EL (cell line): ENCODE results near the gene TIFAB.
"Not testable (repeated sequence)": the region's sequence is repeated elsewhere in the genome, so short reads cannot be mapped to it uniquely, and the experiment has no call there.

ENCODE experiments used
- DNase-seq: peaks from one replicate; pipeline ENCODE4 v3.0.0-alpha.2; 2016

TIFAB gene, protein sequence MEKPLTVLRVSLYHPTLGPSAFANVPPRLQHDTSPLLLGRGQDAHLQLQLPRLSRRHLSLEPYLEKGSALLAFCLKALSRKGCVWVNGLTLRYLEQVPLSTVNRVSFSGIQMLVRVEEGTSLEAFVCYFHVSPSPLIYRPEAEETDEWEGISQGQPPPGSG

DNA sequence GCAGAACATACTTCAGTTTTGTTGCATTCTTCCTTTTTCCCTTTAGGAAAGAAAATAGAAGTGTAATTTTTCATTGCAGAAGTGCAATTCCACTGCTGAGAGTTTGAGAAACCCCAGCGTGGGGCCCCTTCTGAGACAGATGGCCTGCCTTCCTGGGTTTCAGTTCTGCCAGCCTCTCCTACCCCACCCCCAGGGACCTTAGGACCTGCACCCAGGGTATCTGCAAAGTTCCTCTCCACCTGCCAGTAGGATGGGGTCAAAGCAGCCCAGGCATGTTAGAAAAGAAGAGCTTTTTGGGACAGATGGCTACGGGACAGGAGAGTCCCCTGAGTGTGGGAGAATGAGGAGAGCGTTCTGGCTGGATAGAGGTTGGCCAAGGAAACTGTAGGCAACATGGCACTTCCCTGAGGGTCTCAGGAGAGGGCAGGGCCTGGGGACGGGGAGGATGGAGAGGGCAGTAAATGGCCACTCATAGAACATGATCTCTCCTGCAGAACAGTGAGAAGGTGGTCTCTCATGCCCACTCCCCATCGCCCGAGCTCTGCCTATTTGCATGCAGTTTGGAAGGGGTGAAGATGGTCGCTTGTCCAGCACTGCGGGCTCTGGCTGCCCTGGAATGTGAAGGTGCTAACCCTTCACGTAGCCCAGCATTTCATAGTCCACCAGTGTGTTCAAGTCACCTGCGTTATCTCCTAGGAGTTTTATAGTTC, at the start of gene TIFAB:
Gene TIFAB (minus strand): TSS at position 31 of the 710 bp plus-strand sequence. CDS start 2,412 bp downstream, outside the sequence.
- DNase-seq: no peak

DNA sequence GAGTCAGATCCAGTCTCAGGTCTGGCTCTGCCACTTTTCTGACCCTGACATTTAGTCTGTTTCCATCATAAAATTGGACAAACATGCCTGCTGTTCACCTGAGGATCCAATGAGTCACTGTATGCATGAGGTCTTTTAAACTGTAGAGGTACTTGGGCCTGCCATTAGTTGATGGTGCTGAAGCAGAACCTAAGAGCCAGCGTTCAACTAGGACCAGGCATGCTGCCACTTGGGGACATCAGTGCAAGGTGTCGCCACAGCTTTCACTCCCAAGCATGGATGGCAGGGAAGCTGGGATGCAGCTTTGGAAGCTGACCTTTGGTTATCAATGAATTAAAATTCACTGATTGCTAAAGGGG, 46.5 kb upstream of the TIFAB start:
- DNase-seq: no peak

DNA sequence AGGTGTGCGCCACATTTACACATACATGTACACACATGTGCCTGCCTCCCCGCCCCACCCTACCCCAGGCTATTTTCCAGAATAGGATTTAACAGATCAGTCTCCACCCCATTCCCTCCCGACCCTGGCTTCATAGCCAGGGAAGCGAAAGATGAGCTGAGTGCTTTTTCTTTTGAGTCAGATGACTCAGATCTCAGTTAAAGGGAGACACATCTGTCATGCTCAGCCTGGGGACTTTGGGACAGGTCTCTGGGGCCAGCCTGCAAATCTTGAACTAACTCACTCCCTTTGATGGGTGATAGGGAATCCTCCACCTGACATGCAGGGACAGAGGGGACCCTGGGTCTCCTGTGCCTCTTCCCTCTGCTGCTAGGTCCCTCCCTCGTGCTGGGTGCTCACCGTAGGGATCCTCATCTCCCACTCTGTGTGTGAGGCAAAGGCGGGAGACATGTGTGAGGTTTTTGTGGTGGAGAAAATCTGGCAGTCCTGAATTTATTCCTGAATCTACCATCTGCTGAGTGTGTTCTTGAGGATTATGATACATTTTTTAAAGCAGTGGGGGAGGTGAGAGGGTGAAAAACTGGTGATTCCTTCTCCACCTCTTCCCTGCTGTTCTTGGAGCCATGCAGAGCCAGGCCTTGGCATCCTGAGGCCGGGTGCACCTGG, 46.0 kb upstream of the TIFAB start:
- DNase-seq: no peak

DNA sequence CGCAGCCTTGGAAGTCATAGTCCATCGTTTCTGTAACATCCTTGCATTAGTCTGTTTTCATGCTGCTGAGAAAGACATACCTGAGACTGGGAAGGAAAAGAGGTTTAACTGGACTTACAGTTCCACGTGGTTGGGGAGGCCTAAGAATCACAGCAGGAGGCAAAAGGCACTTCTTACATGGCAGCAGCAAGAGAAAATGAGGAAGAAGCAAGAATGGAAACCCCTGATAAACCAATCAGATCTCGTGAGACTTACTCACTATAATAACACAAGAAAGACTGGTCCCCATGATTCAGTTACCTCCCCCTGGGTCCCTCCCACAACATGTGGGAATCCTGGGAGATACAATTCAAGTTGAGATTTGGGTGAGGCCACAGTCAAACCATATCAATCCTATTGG, 43.4 kb upstream of the TIFAB start:
- not testable (repeated sequence) for DNase-seq

DNA sequence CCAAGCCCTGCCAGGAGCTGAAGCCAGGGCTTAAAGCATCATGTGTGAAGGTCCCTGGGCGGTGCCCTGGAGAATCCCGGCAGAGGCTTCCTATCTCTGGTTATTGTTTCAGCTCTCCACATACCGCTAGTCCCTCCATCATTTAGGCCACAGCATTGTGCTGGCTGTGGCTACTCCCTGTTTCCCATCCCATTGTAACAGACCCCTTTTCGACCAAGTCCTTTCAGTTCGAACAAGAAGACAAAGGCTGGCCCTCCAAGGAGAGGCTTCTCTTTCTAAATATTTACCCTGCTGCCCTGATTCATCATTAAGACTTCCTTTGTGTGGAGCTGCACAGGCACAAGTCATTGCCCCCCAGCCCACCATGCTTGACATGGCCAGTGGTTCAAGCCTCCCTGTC, 42.0 kb upstream of the TIFAB start:
- DNase-seq: no peak

DNA sequence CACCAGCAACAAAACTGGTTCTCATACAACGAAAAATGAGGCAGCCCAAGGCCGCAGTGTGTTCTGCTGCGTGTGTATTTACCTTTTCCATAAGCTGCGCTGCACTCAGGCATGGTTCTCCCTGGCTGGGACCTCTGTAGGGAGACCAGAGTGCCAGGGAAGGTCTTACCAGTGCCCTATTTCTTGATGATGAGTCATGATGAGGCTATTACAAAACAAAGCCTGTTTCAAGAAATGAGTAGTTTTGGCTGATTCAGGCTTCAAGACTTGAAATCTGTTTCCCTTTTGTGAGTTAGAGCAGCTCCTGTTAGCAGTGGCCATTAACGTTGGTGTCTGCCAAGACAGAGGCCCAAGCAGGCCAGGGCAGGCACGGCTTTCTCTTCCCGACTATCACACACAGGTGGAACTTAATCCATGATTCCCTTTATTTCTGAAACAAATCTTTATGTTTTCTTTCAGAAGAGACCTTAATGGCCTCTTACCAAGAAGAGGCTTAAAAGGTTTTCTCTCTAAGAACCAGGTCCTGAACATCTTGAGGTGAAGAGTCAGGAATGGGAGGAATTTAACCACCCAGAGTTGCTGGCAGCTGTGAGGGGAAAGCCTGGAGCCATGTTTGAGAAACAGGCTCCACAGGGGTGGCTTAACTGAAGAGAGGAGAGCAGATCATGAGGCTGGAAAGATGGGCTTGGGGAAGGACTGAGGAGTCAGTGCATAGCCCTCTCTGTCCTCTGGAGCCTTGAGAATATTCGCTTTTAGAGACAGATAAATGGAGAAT, 41.4 kb upstream of the TIFAB start:
- DNase-seq: peak; percentile 86

DNA sequence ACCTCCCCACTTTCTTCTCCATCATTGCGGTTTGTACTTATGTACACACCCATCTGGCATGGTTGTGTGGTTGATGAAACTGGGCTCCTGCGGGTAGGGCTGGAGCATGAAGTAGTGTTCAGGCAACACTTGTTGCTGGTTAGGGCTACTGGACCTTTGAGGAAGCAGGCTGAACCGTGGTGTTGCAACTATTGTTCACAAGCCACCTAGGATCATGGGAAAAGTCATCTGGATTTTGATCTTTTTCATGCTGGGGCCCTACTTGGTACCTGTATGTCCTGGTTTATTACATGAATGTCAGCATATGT, 40.1 kb upstream of the TIFAB start:
- no peak for DNase-seq

DNA sequence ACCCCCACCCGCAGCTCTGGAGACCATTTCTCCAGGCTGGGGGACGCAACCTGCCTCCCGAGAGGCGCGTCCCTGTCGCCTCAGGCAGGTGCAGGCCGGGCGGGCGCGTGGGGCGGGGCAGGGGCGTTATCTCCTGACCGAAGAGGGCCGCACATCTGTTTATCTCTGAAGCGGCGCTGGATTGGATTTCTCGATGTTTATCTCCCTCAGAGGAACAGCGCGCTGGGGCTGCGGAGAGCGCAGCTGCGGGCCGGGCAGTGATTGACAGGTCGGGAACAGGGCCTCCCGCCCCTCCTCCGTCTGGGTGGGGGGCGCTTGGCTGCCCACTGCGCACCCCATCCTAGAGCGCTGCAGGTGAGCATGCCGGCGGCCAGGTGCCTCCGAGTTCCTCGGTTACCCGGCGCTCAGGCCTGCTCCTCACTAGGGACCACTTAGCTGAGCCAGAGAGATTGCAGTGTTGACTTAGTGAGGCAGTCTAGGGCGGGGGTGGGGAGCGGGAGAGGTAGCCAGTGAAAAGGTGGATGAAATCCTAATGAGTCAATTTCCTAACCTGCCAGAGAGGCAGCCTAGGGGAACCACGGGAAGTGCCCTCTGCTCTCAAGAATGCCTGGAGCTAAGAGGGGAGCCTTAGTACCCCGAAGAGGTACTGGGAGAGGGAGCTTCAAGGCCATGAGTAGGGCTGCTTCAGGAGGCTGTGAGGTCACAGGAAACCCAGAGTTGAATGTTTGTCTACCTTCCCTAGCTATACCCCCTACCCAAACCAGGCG, 39.6 kb upstream of the TIFAB start:
- no peak for DNase-seq

DNA sequence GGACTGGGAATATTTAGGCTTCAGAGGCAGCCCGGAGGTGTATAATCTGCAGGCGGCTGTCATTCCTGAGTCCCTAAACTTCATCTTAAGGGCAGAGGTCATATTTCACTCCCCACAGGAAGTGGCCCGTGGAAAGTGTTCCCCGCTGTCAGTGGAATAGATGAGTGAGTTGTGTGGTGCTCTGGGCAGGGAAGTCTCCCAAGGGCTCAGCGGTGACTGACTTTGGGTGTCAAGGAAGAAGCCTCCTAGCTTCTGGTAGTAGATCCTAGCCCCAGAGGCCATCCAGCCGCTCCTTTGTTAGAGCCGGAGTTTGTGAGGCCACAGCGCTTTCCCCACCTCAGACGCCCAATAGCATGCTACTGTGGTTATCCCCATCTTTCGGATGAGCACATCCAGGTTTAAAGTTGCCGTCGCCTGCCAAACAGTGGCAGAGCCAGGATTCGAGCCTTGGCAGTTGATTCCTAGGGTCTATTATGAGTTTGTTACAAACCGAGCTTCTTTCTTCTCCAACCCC, 38.9 kb upstream of the TIFAB start:
- DNase-seq: no peak

DNA sequence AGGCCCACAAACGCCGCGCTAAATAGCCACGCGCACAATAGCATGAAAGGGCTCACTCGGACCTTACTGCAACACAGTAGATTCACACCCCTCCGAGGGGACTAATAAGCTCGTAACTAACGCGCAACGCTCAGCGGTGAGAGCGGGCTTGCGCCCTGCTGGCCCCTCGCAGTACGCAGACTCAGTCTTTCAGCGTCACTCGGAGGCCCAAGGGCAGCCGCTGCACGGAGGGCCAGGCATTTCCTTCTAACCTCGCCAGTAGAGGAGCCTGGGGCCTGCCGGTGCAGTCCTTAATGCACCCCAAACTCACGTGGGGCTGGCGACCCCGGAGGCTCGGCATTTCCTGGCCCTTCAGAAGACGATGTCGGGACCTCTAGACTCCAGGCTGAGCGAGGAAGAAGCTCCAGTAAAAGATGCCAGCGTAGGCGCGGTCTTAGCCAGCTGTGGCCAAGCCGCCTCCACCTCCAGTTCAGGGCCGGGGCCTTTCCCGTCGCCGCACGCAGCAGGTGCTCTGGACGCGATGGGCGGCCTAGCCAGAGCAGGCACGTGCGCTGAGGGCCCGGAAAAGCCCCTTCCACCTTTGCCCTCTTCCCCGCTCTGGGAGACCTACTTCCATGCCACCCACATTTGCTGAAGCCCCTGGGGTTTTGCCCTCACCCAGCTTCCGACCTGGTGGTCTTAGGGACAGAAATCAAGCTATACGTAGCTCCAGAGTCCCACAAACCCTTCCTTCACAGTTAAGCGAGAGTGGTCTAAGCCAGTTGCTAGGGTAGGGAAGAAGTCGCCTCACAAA, 38.3 kb upstream of the TIFAB start:
- DNase-seq: no peak

DNA sequence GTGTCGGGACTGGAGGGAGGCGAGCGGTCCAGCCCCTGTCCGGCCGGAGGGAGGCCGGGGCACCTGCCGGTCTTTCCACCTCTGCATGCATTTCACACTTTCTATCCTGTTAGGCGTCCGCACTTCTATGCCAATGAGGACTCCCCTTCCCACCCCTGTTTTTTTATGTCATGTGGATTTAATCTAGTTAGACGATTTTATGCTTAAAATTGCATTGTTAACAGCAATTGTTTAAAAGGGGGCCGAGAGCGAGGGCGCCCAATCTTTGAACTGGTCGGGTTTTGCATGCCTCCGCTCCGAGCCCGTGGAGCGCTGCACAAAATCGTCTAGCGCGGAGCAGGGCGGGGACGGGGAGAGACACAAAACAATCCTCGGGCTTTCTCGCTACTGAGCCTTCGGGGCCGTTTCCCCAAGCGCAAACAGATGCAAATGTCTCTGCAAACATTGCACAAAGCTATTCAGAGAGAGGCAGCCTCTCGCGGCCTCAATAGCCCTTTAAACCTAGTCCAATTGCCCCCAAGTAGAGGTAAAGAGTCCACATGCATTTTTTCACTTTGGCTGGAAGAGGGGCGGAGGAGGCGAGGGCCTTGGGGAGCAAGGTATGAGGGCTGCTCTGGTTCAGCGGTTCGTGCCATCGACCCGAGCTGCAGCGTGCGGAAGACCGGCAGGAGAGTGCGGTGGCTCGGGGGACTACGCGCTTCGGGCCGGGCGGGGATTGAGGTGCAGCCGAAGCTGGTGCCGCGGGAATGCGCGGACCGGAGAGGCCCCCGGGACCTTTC, 37.5 kb upstream of the TIFAB start:
- DNase-seq: no peak

DNA sequence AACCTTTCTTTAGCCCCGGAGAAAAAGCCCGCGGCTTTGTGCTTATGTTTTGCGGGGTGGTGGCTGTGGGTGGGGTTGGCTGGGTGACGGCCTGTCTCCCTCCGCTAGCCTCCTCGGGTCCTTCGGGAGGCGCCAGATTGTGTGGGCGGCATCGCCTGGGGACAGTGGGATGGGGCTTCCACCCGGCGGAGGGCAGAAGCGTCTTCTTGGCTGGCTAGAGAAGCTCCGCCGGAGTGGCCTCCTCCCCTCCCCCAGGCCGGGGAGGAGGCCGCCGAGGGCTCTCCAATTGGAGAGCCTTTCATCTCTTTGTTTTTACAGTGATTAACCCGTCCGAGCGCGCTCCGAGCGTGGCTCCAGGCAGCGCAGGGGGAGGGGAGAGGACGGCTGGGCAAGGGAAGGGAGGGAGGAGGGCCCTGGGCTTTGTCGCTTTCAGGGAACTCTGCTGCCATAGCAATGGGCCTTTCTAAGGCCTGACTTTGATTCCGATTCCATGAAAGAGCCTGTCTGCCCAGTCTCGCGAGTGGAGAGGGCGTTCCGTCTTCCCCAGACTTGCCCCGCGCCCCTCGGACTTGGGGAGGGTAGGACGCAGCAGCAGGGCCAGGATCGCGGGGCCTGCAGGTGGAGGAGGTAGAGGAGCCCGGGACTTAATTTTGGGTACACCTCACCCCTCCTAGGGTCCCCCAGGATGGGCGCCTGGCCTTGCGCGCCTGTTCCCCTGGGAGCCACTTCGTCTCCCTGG, 36.7 kb upstream of the TIFAB start:
- DNase-seq: peak; percentile 89

DNA sequence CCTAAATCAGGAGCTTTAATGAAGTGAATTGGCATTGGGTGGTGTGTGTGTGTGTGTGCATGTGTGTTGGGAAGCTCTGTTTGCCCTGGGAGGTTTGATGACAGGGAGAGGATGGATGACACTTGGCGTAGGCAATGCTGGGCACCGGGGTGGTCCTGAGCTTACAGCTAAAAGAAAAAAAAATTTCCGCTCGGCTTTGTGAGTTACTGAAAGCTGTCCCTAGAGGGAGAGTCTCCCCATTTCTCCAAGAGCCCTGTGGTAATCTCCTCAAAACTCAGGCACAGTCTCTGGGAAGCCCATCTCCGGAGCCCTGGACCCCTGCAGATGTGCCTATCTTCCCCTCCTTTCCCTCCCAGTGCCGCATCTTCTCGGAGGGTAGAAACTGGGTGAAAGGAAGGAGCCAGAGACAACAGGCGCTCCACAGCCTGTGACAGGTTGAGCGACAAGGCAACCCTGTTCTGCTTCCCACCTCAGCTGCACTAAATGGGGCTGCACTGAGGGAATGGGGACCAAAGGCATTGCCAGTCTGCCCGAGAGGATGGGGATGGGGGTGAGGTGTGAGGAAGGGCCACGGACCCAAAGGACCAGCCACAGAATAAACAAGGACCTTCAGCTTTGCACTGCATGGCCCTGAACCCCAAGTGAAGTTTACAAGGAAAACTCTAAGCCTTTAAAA, 35.8 kb upstream of the TIFAB start:
- no peak for DNase-seq

DNA sequence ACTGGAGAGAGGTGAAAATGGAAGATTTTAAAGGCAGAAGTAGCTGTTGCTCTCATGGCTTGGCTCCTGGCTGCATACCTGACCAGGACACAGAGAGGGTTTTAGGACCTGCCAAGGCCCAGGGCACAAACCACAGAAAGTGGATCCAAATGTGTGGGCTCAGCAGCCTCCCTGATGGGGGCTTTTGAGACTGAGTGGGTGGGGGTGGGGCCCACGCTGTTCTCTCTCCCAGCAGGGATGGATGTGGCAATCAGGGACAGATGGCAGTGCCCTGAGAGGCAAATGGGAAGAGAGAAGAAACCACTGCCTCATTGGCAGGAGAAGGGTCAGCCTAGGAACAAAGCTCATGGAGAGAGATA, 34.9 kb upstream of the TIFAB start:
- no peak for DNase-seq

DNA sequence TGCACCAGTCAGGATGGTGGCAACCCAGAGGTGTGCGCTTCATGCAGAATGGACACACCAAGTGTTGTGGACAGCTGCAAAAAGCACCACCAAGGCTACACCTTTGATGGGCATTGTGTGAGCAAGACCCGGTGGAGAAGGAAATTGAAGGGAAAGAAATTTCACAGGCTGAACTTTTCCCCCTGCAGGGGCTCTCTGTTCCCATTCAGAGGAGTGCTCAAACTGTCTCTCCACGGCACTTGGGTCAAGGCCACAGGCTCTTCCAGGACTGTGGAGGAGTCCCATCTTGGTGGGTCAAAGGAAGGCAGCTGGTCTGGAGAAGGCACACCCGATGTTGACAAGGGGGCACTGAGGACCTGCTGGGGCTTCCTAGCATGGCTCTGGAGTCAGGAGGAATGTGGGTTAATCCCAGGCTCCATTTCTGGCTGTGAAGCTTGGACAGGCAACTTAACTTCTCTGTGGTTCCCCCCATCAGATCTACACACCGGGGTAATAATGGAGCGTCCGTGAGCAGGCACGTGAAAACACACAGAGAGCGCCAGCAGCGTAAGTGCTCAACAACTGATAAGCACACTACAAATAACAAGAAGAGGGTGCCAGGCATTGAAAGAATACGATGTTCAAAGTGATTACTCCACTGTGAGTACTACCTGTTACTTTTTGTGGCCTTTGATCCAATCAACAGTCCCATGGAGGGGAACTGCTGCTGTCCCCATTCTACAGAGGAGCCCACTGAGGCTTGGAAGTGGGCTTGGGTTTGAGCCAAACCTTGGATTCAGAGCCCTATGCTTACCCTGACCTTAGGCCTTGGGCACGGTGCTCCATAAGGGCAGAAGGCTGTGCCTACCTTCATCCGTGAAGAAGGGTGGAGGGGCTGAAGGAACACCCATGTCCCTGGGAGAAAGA, 34.2 kb upstream of the TIFAB start:
- no peak for DNase-seq

DNA sequence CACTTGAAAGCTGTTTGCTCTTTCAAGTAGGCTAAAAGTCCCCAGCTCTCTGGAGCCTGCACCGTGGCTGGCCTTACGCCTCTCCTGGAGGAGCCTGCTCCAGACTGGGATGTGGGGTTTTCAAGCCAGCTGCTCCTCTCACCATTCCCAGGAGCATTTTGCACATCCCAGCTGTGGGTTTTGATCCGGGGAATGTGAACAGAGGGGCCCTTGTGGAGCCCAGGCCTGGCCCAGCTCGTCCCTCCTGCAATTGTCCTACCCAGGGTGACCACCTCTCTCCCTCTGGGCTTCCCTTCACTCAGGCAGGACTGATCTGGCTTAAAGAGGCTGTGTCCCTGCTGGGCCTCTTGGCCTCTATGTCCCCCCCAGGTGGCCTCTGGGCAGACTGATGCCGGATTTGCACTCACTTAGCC, 32.5 kb upstream of the TIFAB start:
- DNase-seq: no peak

DNA sequence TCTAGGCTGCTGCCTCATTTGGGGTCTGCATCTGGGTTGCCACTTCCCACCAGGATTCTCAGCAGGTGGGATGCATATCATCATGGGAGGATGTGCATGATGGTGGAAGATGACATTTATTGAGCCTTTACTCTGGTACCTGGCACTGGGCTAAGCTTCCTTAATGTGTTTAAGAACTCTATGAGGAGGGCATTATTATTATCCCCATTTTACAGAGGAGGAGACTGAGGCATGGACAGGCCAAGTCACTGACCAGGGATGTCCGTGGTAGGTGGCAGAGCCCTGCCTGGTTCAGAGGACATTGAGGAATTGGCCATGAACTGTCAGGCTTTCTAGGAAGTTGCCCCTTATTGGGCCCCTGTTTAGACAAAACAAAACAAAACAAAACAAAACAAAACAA, 31.1 kb upstream of the TIFAB start:
- no peak for DNase-seq

DNA sequence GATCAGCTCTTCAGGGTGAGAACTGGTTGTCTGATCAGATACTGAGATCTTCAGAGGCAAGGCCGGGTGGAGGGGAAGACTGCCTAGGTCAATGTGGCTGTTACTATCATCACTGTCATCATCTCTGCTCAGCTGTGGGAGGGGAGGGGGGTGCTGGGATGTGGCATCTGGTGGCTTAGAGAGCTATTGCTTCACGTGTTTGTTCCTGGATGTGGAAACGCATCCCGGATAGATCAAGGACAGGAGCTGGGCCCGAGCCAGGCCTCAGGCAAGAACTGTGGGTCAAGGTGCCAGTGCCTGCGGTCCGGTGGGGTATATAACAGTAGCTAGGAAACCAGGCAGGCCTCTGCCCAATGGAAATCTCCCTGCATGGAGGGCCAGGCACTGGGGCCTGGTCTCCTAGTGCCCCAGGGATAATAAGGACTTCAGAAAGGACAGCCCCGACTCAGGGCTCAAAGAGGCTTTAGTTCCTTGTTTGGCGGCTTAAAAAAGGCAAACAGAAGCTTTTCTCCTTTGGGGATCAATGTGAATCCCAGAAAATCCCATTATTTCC, 30.3 kb upstream of the TIFAB start:
- no peak for DNase-seq

DNA sequence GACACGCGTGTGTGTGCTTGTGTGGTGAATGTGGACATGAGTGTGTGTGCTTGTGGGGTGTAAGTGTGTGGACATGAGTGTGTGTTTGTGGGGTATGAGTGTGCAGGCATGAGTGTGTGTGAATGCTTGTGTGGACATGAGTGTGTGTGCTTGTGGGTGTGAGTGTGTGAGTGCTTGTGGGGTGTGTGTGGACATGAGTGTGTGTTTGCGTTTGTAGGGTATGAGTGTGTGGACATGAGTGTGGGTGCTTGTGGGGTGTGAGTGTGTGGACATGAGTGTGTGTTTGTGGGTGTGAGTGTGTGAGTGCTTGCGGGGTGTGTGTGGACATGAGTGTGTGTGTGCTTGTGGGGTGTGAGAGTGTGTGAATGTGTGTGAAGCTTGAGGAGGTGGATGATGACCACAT, 29.8 kb upstream of the TIFAB start:
- DNase-seq: no peak
